ENCODE data around the gene C17orf113. TPM values are rescaled to one million over a fixed set of nuclear protein-coding genes. Genes with fewer than 3 reads are reported as not detected.
"Not testable (repeated sequence)": the region's sequence is repeated elsewhere in the genome, so short reads cannot be mapped to it uniquely, and the experiment has no call there.

C17orf113 gene
- total RNA-seq, 4 donors from 2014 or later, result 0.09 to 0.63 (median 0.19) TPM

DNA sequence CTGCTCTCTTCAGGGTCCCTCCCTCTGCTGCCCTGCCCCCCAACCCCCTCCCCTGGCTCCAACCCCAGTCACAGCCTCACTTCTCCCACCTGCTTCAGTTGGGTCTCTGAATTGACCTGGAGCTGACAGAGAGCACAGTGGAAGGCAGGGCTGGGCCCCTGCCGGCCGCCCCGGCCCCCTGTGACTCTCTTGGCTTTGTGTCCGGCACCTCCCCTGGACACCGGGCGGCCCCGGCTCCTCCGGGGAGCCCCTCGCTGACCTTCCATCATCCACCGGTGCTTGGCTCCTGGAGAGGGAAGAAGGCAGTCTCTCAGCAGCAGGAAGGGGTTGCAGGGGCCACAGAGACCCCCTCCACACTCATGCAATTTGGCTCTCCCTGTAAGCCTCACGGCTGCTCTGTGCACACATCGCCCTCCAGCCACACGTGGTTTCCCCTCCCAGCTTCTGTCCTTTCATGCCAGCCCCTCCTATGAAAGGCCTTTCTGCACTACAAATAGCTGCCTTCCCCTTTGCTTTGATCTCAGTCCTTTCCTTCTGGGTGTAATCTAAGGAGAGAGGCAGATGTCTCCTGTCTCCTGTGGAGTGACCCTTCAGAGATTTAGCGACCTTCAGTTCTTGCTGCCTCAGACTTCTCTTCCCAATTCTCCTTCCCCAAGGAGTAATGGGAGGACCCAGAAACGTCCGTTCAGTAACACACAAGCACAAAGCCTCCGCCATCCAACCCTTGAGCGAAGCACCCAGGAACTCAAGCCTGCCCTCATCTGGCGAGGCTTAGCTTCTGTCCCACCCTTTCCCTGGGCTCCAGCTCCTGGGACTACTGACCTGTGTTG is 22.2 kb downstream of the C17orf113 start:
- TF ChIP-seq, protein P1, sequence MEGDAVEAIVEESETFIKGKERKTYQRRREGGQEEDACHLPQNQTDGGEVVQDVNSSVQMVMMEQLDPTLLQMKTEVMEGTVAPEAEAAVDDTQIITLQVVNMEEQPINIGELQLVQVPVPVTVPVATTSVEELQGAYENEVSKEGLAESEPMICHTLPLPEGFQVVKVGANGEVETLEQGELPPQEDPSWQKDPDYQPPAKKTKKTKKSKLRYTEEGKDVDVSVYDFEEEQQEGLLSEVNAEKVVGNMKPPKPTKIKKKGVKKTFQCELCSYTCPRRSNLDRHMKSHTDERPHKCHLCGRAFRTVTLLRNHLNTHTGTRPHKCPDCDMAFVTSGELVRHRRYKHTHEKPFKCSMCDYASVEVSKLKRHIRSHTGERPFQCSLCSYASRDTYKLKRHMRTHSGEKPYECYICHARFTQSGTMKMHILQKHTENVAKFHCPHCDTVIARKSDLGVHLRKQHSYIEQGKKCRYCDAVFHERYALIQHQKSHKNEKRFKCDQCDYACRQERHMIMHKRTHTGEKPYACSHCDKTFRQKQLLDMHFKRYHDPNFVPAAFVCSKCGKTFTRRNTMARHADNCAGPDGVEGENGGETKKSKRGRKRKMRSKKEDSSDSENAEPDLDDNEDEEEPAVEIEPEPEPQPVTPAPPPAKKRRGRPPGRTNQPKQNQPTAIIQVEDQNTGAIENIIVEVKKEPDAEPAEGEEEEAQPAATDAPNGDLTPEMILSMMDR (IDR thresholded peaks at IDR 0.05), result no peak
- DNase-seq (ENCODE audit: low spot score), result no peak
- no peak for ATAC-seq (ENCODE audit: low FRiP score)

DNA sequence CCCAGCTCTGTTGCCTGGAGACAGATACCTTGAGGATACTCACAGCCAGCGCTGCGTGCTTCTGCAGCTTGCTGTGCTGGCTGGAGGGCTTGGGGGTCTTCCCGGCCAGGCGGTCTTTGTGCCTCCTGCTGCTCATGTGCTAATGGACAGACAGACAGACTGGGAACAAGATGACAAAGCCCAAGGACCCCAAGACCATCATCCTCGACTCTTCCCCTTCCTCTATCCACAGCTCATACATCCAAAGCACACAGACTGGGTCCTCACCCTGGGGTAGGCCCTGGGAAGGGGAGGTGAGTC is 22.9 kb downstream of the C17orf113 start:
- TF ChIP-seq, protein P1 (IDR thresholded peaks at IDR 0.05), result no peak
- ATAC-seq (ENCODE audit: low FRiP score) (no peak), DNase-seq (ENCODE audit: low spot score) (no peak)

DNA sequence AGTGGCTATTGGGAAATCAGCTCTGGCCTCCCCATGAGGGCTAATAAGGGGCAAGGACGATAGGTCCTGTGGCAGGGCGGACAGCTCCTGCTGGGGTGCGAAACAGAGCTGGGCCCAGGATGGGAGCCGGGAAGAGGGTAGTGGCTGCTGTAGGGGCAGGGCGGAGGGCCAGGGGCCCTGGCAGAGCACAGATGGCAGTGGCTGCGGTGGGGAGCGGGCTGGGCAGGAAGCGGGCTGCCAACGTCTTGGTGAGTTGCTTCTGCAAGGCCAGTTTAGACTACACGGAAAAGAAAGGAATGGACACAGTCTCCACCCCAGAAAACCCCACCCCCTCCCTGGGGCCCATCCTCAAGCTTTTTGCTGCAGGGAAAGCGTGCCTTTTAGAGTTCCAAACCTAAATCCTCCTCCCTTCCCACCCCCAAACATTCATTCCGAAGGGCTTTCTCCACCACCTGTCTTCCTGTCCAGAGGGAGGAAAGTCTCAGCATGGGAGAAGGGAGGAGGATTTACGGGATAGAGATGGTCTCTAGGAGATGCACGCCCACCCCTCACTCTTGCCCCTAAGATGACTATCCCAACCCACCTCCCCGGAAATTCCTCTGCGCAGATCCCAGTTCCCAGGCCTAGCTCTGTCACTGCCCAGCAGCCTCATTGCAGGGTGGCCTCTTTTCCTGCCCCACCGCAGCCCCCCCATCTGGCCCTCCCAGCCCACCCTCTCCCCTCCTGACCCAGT is 23.4 kb downstream of the C17orf113 start:
- TF ChIP-seq, protein P1 (IDR thresholded peaks at IDR 0.05), result no peak
- no peak for DNase-seq (ENCODE audit: low spot score)
- no peak for ATAC-seq (ENCODE audit: low FRiP score)

DNA sequence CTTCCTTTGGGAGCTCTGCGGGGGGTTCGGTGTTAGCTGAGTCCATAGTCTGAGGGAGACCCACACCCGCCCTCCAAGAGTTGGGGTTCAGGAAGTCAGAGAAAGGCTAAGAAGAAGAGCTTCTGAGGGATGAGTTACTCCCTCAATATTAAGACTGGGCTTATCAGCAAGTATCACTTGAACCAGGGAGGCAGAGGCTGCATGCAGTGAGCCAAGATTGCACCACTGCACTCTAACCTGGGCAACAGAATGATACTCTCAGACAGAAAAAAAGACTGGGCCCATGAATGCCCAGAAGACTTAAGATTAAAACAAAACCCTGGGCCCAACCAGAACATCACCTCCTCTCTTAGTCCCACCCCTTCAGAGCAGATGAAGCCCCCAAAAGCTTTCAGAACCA is 24.5 kb downstream of the C17orf113 start:
- no peak for ATAC-seq (ENCODE audit: low FRiP score)
- TF ChIP-seq, protein P1 (IDR thresholded peaks at IDR 0.05), result no peak
- no peak for DNase-seq (ENCODE audit: low spot score)

DNA sequence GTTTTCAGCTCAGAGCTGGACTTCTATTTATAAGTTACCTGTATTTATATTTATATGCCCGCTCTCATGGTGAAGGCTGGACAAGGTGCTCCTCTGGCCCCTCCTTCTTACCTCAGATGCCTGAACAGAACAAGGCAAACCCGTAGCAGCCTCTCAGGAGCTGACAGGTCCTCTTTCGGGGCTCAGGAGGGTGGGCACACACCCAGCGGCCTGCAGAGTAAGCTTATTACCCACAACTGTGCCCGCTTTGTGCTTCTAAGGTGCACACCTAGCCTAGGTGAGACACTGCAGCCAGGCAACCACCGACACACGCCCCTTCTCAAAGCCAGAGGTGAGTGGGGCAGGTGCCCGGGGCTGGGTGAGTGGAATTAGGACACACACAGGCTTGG is 25.2 kb downstream of the C17orf113 start:
- ATAC-seq (ENCODE audit: low FRiP score) (peak; percentile 5), DNase-seq (ENCODE audit: low spot score) (no peak)

DNA sequence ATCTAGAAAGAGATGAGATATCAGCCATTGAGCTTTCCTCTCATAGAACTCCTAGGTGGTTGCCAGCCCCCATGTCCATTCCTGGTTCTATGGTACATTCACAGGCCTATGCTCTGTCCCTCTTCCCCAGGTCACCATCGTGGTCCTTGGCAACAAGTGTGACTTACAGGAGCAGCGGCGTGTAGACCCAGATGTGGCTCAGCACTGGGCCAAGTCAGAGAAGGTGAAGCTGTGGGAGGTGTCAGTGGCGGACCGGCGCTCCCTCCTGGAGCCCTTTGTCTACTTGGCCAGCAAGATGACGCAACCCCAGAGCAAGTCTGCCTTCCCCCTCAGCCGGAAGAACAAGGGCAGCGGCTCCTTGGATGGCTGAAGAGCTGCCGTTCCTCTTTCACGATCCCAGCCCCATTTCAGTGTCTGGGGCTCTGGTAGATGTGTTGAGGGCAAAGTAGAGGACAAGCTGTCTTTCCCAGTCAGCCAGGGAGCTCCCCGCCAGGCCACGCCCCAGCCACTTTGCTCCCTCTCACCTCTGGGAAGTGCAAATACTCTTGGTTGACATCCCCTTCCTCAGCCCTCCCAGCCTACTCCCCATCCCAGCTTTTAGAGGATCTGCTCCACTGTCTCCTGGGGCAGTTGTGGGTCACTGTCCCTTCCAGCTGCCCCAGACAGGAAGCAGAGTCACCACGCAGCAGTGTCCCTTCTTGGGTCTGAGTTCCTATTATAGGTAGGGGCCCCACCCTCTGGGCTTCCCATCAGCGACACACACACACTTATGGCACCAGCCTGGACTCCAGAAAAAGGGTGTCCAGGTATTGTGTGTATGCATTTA is 26.7 kb downstream of the C17orf113 start:
- TF ChIP-seq, protein P1 (IDR thresholded peaks at IDR 0.05), result no peak
- ATAC-seq (ENCODE audit: low FRiP score), result no peak
- DNase-seq (ENCODE audit: low spot score), result no peak

More for the DNA sequence above, 25.2 kb downstream of the C17orf113 start:
- TF ChIP-seq, protein P1 (IDR thresholded peaks at IDR 0.05), result no peak

DNA sequence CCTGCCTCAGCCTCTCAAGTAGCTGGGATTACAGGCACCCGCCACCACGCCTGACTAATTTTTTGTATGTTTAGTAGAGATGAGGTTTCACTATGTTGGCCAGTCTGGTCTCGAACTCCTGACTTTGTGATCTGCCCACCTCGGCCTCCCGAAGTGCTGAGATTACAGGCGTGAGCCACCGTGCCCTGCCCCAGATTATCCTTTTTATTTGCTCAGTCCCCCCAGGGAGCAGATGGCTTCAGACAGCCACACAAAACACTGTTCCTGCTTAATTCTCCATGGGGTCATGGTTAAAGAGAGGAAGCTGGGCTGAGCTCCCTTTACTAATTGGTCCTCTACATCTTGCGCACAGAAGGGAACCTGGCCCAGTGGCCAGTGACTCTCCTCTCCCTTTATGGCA is 29.6 kb downstream of the C17orf113 start:
- not testable (repeated sequence) for DNase-seq (ENCODE audit: low spot score); ATAC-seq (ENCODE audit: low FRiP score)
